22Rv1 (cell line): ENCODE data around the gene CNTF.

Experiments used
- CTCF ChIP-seq: fragments of 450-650 bp; IDR thresholded peaks from 2 replicates; pipeline ENCODE4 v1.5.1; 2017; ENCODE audit warnings: mild to moderate bottlenecking
- ZFX ChIP-seq: fragments of 450-650 bp; IDR thresholded peaks from 2 replicates; pipeline ENCODE4 v1.6.1; 2017; ENCODE audit warnings: antibody characterized with exemption, borderline replicate concordance

- TF ChIP-seq CTCF, result no peak
- no peak for TF ChIP-seq ZFX
Measured at GRCh38 chr11:58586998-58587397, 35.5 kb upstream of the CNTF start.
